ENCODE data around the gene PARP11.

PARP11 gene

DNA sequence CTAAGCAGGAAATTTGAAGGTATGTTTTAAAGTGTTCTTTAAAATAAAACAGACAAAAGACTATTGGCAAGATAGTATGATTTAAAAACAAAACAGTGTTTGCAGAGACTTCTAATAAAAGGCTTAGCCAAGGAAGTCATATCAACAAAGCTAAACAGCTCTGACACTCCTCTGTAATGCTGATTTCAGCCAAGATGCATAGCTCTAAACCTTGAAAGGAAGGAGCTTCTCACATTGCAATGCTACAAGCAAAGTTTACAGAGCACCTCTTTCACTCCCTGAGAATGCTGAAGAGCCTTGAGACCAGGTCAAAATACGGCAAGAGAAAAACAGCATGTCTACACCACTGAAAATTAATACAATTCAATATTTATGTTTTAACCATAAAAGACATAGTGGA lies 51.8 kb downstream of the PARP11 start:
- DNase-seq (ENCODE audit: low read depth) = no peak

DNA sequence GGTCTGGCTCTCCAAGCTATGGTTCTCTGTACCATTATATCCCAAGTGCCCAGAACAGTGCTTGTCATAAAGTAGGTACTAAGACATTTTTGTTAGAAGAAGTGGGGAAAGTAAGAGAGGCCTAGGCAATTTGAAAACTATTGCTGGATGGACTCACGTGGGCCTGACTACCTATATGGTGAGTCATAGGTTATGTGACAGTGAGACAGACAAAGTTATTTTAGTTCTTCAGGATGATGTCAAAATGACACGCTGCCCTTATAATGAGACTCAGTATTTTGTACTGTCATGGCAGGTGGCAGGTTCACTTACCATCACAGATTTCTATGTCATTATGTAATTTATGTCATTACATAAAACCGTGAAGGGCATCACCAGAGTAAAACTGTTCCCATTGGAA lies 53.1 kb downstream of the PARP11 start:
- DNase-seq (ENCODE audit: low read depth) = no peak

DNA sequence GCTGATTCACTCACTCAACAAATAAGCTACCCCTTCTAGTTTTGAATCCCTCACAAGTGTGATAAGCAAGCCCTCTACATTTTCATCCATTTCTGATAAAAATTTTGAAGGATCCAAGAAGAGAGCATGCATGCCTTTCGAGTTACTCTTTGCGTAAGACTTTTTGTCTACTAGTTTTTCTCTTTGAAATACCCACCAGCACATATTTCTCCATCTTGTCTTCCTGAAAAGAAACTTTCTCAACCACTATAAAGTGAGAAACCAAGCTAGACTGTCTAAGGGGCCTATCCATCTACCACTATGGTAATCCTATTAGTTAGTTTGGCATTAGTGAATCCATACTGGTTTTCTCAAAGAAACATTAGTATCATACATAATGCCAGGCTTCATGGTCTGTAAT lies 56.9 kb downstream of the PARP11 start:
- DNase-seq (ENCODE audit: low read depth) = no peak

DNA sequence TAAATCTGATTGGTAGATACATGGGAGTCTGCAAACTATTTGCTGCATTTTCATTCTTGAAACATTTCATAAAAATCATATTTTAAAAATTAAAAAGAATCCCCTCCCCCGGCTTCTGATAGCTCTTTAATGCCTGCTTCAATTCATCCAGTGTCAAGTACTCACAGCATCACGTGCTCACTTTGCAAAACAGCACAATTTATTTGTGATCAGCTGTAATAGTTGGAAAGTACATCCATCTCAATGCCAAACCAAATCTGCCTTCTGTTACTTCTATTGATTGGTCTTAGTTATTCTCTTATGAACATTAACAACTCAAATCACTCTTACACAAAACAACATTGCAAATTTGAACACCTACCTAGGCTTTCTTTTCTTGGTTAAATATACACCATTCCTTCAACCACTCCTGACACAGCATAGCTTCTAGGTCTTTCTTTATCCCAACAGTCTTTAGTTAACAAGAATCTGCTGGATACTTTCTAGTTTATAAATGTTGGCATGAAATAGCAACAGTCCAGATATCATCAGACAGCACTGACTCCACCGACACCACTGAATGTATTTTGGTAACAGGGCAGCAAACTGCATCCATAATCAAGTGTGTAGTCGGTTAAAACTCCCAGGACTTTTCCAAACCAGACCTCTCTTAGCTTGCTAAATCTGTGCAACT lies 58.0 kb downstream of the PARP11 start:
- no peak for DNase-seq (ENCODE audit: low read depth)

DNA sequence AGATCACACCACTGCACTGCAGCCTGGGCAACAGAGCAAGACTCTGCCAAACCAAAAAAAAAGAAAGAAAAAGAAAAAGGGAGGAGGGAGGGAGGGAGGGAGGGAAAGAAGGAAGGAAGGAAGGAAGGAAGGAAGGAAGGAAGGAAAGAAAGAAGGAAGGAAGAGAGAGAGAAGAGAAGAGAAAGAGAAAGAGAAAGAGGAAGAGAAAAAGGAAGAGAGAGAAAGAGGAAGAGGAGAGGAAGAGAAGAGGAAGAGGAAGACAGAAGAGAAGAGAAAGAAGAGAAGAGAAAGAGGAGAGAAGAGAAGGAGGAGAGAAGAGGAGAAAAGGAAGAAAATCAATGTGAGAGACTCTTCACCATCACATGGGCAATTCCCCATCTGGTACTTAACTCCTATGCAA lies 62.7 kb downstream of the PARP11 start:
- DNase-seq (ENCODE audit: low read depth) = no peak

DNA sequence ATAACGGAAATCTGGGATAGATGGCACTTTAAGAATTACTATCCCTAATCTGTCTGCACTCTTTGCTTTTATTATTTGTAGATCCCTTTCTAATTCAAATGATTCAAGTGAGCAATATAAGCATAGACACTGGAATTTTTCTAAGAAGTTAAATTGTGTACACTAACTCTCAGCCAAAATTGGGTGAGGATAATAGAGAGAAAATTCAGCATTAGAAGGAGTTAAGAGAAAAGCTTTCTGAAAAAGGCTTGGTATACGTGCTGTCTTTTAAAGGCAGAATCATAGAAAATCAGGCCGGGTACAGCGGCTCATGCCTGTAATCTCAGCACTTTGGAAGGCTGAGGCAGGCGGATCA lies 63.2 kb downstream of the PARP11 start:
- DNase-seq (ENCODE audit: low read depth) = no peak

DNA sequence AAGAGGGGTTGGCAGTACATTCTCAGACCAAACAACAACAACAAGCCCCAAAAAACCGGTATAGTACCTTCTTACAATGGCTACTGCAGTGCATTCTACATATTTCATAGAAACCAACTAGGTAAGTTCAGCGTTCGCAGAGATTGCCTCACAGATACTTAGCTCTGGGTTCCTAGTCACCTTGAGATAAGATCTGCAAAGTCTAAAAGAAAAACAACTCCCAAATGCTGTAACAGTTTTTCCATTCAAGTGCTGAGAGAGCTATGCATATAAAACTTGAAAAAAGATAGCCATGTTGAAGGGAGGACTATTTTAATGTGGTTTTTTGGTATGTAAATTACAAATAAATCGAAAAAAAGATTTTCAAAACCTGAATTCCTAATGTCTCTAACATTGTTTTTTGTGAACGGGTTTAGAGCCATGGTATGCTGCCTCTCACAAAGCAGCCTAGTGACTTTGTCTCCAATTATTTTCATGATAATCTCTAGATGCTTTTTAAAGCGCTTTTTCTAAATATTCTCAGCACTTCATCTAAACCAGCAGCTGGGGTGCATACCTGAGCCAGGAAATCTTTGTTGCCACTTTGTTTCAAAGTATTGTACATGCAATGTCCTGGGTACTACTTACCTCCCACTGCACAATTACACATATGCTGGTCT lies 63.7 kb downstream of the PARP11 start:
- DNase-seq (ENCODE audit: low read depth) = no peak

DNA sequence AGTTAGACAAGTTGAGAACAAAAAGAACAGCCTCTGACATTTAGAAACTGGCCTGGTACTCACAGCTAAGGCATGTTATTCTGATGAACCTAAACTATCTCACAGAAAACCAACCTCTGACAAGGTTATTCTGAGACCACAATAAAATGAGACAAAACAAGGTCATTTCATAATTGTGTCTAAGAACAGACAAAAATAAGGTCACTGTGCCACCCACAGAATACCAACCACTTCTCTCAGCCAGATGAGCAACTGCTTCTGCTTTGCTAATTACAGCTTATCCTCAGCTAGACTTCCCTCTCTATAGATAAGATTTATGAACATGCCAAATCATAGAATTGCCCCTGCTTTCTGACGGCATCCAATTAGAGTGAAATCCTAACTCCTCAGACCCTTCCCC lies 68.1 kb downstream of the PARP11 start:
- no peak for DNase-seq (ENCODE audit: low read depth)

DNA sequence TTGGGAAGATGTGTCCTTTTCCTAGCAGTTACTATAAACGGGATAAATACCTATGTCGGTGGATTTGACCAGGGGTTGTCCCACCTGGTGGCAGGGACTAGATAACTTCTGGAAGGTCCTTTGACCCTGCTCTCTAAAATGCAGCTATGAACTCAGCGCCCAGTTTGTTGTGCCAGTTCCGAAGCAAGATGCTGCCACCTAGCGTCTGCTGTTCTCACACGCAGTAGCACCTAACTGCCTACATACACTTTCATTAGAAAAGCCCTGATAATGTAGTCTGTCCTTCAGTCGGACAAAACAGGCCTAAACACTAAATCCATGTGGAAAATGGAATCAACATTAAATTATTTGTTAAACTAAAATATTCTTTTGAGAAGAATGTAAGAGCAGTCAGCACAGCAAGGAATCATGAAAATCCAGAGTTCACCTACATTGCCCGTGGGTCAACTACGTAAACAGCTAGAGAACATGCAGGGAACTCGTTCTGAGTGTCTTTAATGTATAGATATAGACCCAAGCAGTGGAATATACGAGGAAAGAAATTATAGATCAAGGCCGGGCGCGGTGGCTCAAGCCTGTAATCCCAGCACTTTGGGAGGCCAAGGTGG lies 69.2 kb downstream of the PARP11 start:
- DNase-seq (ENCODE audit: low read depth) = peak; percentile 55

DNA sequence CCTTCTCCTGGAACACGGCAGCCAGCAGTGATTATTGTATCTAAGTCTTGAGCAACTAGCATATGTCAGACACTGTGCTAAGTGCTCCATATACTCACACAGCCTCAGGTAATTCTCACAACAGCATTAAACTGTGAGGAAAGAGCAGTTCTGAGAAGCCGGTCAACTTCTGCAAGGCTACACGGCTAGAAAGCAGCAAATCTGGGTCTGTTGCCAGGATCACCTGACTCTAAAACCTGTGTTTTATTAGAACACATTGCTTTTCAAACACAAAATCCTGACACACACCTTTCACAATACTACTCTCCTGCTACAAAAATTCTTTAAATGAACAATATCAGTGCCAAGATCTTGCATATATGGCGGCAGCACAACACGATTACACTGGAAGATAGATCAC lies 70.5 kb downstream of the PARP11 start:
- no peak for DNase-seq (ENCODE audit: low read depth)

DNA sequence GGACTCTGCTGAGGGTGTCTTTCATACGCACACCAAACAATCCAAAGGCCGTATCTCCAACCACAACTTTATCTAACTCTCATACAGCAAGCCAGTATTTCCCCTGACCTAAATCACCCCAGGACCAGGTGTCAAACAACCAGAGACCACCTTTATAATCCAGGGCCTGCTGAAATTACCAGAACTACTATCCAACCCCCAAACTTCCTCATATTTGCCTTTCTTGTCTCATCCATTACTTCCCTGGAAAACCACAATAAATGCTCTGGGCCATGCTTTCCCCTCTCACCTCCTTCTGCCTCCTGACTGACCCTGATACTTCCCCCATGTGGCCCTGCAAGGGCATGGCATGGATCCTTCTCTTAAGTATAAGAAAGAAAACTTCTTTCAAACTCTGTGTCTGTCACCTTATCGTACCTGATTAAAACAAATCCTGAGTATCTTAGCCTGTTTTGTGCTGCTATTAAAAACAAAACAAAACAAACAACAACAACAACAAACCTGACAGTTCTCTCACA lies 75.6 kb downstream of the PARP11 start:
- no peak for DNase-seq (ENCODE audit: low read depth)

DNA sequence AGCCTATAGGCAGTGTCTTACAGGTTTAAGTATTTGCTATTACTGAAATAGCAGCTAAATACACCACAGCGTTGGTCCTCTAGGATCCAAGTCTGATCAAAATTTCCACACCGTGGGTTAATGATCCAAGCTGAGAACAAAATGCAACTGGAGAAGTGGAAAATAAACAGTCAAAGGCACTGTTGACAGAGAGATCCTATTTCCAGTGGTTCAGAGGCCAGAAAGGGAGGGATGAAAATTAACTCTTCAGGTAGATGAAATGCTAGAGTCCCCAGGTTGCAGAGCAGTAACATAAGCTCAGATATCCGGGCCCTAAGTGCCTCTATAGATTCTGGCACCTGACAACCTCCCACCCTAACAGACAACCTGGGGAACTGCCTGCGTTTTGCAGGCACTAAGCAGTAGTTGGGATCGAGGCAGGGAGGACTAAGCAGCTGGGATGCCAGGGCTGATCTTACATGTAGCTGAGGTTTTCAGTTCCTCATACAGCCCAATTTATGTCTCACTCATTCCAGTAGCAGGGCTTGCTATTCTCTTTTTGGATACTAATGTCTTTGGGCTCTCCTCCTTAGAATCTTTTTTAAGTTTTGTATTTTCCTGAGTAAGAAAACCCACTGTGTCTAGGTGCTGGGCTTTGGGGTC lies 77.6 kb downstream of the PARP11 start:
- no peak for DNase-seq (ENCODE audit: low read depth)

DNA sequence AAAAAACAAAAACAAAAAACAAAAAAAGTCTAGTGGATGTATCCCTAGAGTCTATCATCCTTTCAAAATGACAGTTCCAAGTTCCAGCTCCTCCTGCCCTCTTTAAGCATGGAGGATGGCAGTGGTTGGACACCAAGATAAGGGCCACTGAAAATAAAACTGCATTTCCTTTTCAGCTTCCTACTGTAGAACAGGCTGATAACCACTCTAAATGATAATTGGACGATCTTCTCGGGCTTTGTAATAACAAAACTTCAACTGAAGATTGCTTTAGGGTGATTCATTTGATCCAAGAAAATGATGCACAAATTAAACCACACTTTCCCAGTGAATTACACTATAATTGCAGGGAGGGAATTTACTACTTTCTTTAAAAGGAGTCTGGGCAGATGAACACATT lies 78.1 kb downstream of the PARP11 start:
- DNase-seq (ENCODE audit: low read depth) = no peak

DNA sequence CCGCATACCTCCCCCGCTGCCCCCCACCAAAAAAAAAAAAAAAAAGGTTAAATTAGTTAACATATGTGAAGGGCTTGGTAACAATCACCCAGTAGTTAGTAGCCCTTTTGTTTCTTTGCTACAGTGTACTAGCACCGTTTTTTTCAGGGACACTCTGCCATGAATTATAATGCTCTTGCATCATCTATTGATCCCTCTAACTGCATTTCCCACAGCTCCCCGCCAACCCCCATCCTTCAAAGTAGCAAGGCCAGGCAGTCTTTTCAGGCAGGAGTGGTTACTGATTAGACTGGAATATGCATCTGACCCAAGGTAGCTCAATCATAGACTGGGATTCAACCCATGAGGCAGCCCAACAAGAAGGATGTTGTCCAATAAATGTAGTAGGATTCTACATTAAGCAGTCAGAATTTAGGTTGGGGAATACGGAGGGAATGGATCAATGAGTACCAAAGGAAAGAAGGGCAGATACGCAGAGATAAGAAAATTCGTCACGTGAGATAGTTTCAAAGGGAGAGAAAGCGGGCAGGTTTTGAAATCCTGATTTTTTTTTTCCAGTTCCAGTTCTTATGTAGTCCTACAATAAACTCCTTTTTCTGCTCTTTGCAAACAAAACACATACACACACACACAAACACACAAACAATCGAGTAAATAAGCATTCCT lies 80.4 kb downstream of the PARP11 start:
- no peak for DNase-seq (ENCODE audit: low read depth)

DNA sequence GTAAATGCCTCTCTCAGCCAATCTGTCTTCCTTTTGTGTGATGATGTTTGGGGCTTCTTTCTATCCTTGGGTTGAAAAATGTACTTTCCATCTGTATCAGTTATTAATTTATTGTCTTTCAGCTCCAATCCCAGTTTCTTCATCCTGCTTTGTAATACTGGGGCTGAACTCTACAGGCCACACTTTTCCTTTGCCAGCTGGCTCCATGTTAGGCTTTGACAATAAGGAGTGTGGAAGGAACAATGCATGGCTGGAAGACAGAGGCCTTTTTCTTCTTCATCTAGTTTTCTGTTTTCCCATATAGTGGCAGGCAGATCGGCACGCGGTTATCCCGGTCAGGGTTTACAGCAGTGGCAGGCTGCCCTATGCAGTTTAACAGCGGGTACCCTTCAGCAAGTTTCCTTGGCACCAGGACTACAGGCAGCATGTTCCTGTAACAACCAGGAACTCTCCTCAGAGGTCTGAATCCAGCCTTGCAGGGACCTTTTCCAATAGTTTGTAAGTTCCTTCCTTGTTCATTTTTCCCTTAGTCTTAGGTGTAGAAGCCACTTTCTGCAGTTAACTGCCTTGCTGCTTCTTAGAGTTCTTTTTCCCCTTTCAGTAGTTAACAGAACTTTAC lies 81.8 kb downstream of the PARP11 start:
- DNase-seq (ENCODE audit: low read depth) = no peak

DNA sequence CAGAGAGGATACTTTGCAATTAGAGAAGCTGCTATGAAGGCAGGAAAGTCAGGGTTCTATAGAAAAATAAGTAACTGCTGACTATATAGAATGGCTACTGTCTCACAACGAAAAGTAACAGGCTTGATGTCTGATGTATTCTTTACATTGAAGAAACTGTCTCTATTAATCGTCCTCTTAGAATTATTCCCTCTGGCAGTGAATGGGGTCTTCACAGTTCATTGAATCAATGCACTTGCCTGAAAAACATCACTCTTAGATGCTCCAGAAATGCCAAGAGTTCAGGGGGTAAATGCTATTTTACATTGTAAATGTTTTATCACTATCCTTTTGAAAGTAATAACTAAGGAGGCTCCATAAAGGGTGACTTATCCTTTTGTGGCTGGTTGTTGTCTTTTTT lies 82.6 kb downstream of the PARP11 start:
- DNase-seq (ENCODE audit: low read depth) = no peak

DNA sequence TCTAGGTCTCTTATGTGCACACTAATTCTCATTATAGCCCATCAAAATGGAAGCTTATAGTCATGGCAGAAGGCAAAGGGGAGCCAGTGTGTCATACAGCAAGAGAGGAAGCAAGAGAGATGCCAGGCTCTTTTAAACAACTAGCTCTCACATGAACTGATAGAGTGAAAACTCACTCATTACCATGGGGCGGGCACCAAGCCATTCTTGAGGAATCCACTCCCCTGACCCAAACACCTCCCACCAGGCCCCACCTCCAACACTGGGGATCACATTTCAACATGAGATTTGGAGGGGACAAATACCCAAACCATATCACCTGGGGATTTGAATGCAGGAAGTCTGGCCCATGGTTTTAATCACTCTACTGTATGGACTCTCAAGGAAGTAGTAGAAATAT lies 83.4 kb downstream of the PARP11 start:
- no peak for DNase-seq (ENCODE audit: low read depth)

DNA sequence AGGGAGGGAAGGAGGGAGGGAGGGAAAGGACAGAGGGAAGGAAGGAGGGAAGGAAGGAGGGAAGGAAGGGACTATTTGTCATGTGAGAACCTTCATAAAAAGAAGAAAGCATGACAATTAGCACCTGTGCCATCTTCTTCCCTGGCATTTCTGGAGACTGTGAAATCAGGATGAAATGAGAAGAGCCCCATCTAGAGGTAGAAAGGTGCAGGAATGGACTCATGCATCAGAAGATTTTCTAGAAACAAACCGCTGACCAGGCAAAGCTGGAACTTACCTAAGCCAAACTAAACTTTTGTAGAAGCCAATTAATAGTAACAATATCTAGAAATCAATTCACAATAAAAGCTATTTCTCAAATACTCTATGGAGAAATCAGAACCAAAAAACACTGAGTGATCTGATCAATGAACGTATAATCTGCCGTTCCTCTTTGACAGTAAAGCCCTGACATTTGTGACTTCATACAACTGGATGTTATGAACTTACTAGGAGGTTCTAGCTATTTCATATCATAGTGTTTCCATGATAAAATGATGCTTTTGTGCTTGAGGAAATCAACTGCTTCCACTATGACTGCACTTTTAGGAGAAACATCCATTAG lies 95.9 kb downstream of the PARP11 start:
- DNase-seq (ENCODE audit: low read depth) = no peak

DNA sequence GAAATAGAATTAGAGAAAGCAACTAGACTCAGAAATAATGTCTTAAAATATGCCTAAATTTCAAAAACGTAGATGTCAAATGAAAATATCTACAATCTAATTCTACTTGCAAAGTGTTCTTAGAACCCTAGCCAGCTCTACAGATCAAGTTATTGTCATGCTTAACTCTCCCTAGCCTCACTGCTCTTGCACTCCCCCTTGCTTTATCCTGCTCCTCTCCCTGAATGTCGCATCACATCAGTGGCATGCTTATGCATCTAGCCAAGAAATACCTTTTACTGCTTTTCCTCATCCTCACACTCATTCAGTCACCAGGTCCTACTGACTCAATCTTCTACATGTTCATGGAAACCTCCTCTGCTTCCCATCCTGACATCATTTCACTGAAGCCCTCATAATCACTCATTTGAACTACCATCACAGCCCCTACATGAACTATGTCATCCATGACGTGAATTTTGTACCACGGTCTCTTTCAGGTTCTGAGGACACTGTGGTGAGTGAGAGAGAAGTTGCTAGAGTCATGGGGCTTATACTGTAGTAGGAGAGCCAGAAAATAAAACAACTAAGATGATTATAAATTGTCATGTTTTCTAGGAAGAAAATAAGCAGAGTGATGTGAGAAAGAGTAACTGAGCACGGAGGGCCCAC lies 97.7 kb downstream of the PARP11 start:
- no peak for DNase-seq (ENCODE audit: low read depth)

DNA sequence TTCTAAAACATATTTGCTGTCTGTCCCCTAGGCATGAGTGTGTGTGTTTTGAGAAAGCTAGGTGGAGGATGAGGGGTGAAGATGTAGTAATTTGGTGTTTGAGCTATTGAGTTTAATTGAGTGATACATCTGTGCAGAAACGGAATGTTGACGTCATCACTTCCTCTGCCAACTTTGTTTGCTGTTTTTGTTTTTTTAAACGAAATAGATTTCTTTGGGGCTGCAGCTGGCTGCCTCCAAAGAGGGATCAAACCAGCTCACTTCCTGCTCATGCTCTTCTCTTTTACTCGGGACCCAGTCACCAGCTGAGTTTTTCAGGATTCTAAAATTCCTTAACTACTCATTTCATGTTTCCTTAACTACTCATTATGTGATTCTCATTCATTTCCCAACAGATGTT lies 100.8 kb downstream of the PARP11 start:
- DNase-seq (ENCODE audit: low read depth) = no peak

DNA sequence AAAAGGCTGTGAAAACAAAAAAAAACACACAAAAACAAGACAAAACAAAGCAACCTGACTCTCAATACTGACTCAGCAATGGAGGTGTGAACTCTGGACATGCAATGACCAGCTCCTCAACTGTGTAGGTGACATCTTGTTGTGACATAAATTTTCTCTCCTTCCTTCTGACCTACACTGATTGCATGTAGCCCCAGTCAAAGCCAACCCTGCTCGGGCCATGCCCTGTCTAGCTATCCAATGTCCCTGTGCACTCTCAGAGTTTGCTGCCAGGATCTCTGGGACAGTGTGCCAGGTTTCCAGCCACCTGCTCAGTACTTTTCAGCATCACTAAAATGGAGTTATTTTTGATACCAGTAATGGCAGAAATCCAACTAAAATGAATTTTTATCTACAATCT lies 101.3 kb downstream of the PARP11 start:
- DNase-seq (ENCODE audit: low read depth) = no peak

Data from activated T-cell treated with anti-CD3 and anti-CD28 coated beads for 1 hour (primary cell).